SJCRH30 (cell line): ENCODE measurements around the gene MCC. TPM values are rescaled to one million over a fixed set of nuclear protein-coding genes. Genes with fewer than 3 reads are reported as not detected.
"Not testable (repeated sequence)": the region's sequence is repeated elsewhere in the genome, so short reads cannot be mapped to it uniquely, and the experiment has no call there.

Experiments
- DNase-seq, 2 experiments: peaks; one replicate each; pipeline ENCODE4 v3.0.0-alpha.2; 2015 to 2020
- H3K27ac ChIP-seq: fragments of 250-450 bp; sonication (Bioruptor Pico); 2 replicates; pipeline ENCODE4 v1.5.1; 2020; ENCODE audit warnings: mild to moderate bottlenecking, moderate library complexity
- H3K27me3 ChIP-seq: fragments of 250-450 bp; sonication (Bioruptor Pico); 2 replicates; pipeline ENCODE4 v1.5.1; 2020; ENCODE audit warnings: mild to moderate bottlenecking, moderate library complexity
- H3K36me3 ChIP-seq: fragments of 250-450 bp; sonication (Bioruptor Pico); 2 replicates; pipeline ENCODE4 v1.5.1; 2020; ENCODE audit warnings: mild to moderate bottlenecking, moderate library complexity
- H3K4me1 ChIP-seq: fragments of 250-450 bp; sonication (Bioruptor Pico); 2 replicates; pipeline ENCODE4 v1.5.1; 2020; ENCODE audit warnings: mild to moderate bottlenecking, moderate library complexity
- H3K4me3 ChIP-seq: fragments of 250-450 bp; sonication (Bioruptor Pico); 2 replicates; pipeline ENCODE4 v1.5.1; 2020; ENCODE audit warnings: mild to moderate bottlenecking, moderate library complexity
- H3K9me3 ChIP-seq: fragments of 250-450 bp; sonication (Bioruptor Pico); replicated peaks from 2 replicates; pipeline ENCODE4 v1.5.1; 2020; ENCODE audit warnings: mild to moderate bottlenecking, moderate library complexity
- total RNA-seq: library from RNA; depleted of rRNA; stranded (reverse); fragments of >200 nt; shearing (Covaris generic); gene quantifications from 2 replicates; pipeline ENCODE4 v1.2.3, GENCODE V29; 2014

The MCC gene
- total RNA-seq, 1 experiment from 2014 or later: 26.6 TPM

GRCh38 chr5:113075019-113075418, 413.2 kb downstream of the MCC start:
- no peak overlapping the region for H3K4me3 ChIP-seq
- no peak overlapping the region for H3K27ac ChIP-seq
- no peaks in the 10 kb centered on the region for H3K9me3 ChIP-seq
- no peak for DNase-seq
- H3K27me3 ChIP-seq: no peaks in the 10 kb centered on the region
- peaks cover 5% of the 10 kb centered on the region for H3K36me3 ChIP-seq
- no peaks in the 10 kb centered on the region for H3K4me1 ChIP-seq

- H3K9me3 ChIP-seq, H3K4me1 ChIP-seq, H3K4me3 ChIP-seq, H3K27ac ChIP-seq, H3K27me3 ChIP-seq, DNase-seq, H3K36me3 ChIP-seq: not testable (repeated sequence)
Observed at GRCh38 chr5:113073629-113074034, 414.6 kb downstream of the MCC start.

GRCh38 chr5:113071401-113071800, 416.9 kb downstream of the MCC start:
- H3K4me1 ChIP-seq: no peaks in the 10 kb centered on the region
- no peaks in the 10 kb centered on the region for H3K27me3 ChIP-seq
- DNase-seq: no peak
- no peak overlapping the region for H3K4me3 ChIP-seq
- no peak overlapping the region for H3K27ac ChIP-seq
- H3K9me3 ChIP-seq: no peaks in the 10 kb centered on the region
- peaks cover 11% of the 10 kb centered on the region for H3K36me3 ChIP-seq

GRCh38 chr5:113070901-113071300, 417.4 kb downstream of the MCC start:
- no peak overlapping the region for H3K27ac ChIP-seq
- DNase-seq: no peak
- no peak overlapping the region for H3K4me3 ChIP-seq
- no peaks in the 10 kb centered on the region for H3K27me3 ChIP-seq
- no peaks in the 10 kb centered on the region for H3K4me1 ChIP-seq
- H3K36me3 ChIP-seq: peaks cover 9% of the 10 kb centered on the region
- H3K9me3 ChIP-seq: no peaks in the 10 kb centered on the region

GRCh38 chr5:113068559-113068958, 419.7 kb downstream of the MCC start:
- H3K9me3 ChIP-seq: no peaks in the 10 kb centered on the region
- H3K4me1 ChIP-seq: peaks cover 8% of the 10 kb centered on the region
- H3K27me3 ChIP-seq: no peaks in the 10 kb centered on the region
- no peak for DNase-seq
- H3K36me3 ChIP-seq: peaks cover 9% of the 10 kb centered on the region
- no peak overlapping the region for H3K27ac ChIP-seq
- no peak overlapping the region for H3K4me3 ChIP-seq

GRCh38 chr5:113067635-113068344, 420.5 kb downstream of the MCC start:
- Histone ChIP-seq H3K9me3 (no peaks in the 10 kb centered on the region), H3K36me3 (peaks cover 14% of the 10 kb centered on the region), H3K27ac (no peak overlapping the region), H3K4me3 (no peak overlapping the region), H3K4me1 (peaks cover 16% of the 10 kb centered on the region), H3K27me3 (no peaks in the 10 kb centered on the region)
- no peak for DNase-seq

- H3K36me3 ChIP-seq: peaks cover 16% of the 10 kb centered on the region
- DNase-seq: no peak
- H3K4me1 ChIP-seq: peaks cover 32% of the 10 kb centered on the region
- H3K4me3 ChIP-seq: no peak overlapping the region
- H3K27me3 ChIP-seq: no peaks in the 10 kb centered on the region
- no peaks in the 10 kb centered on the region for H3K9me3 ChIP-seq
- no peak overlapping the region for H3K27ac ChIP-seq
Observed at GRCh38 chr5:113065626-113066025, 422.6 kb downstream of the MCC start.

GRCh38 chr5:113064806-113065205, 423.4 kb downstream of the MCC start:
- H3K9me3 ChIP-seq: no peaks in the 10 kb centered on the region
- no peak for DNase-seq
- peaks cover 32% of the 10 kb centered on the region for H3K4me1 ChIP-seq
- no peaks in the 10 kb centered on the region for H3K27me3 ChIP-seq
- H3K4me3 ChIP-seq: no peak overlapping the region
- H3K36me3 ChIP-seq: peaks cover 14% of the 10 kb centered on the region; the same call in 1 of the 2 replicates
- no peak overlapping the region for H3K27ac ChIP-seq

- Histone ChIP-seq H3K4me1 (peaks cover 32% of the 10 kb centered on the region), H3K27me3 (no peaks in the 10 kb centered on the region), H3K9me3 (no peaks in the 10 kb centered on the region), H3K36me3 (peaks cover 12% of the 10 kb centered on the region; the same call in 1 of the 2 replicates), H3K4me3 (no peak overlapping the region), H3K27ac (peak overlapping the region; percentile 57)
- peak; percentile 75 to 81 for DNase-seq
Observed at GRCh38 chr5:113063927-113064326, 424.3 kb downstream of the MCC start.

GRCh38 chr5:113062869-113063508, 425.3 kb downstream of the MCC start:
- peaks cover 32% of the 10 kb centered on the region for H3K4me1 ChIP-seq
- H3K27ac ChIP-seq: peak overlapping the region; percentile 49
- no peaks in the 10 kb centered on the region for H3K9me3 ChIP-seq
- DNase-seq: no peak
- H3K4me3 ChIP-seq: no peak overlapping the region
- H3K27me3 ChIP-seq: no peaks in the 10 kb centered on the region
- 0 out of 2 replicates have a peak, but pooled peaks cover 8% of the 10 kb centered on the region for H3K36me3 ChIP-seq

GRCh38 chr5:113061846-113062780, 426.1 kb downstream of the MCC start:
- no peaks in the 10 kb centered on the region for H3K27me3 ChIP-seq
- peak in 1 of 2 experiments; percentile 19 for DNase-seq
- H3K27ac ChIP-seq: peak overlapping the region; percentile 49
- H3K36me3 ChIP-seq: 0 out of 2 replicates have a peak, but pooled peaks cover 8% of the 10 kb centered on the region
- peaks cover 32% of the 10 kb centered on the region for H3K4me1 ChIP-seq
- no peak overlapping the region for H3K4me3 ChIP-seq
- no peaks in the 10 kb centered on the region for H3K9me3 ChIP-seq

- Histone ChIP-seq H3K27me3 (no peaks in the 10 kb centered on the region), H3K4me3 (no peak overlapping the region), H3K9me3 (no peaks in the 10 kb centered on the region), H3K4me1 (peaks cover 32% of the 10 kb centered on the region), H3K27ac (no peak overlapping the region), H3K36me3 (0 out of 2 replicates have a peak, but pooled peaks cover 8% of the 10 kb centered on the region)
- DNase-seq: no peak
Observed at GRCh38 chr5:113060408-113061025, 427.7 kb downstream of the MCC start.

- no peaks in the 10 kb centered on the region for H3K9me3 ChIP-seq
- H3K4me1 ChIP-seq: peaks cover 30% of the 10 kb centered on the region
- no peak overlapping the region for H3K4me3 ChIP-seq
- peak overlapping the region; percentile 28 for H3K27ac ChIP-seq
- peak; percentile 43 to 47 for DNase-seq
- H3K27me3 ChIP-seq: no peaks in the 10 kb centered on the region
- H3K36me3 ChIP-seq: 0 out of 2 replicates have a peak, but pooled peaks cover 8% of the 10 kb centered on the region
Observed at GRCh38 chr5:113059232-113060040, 428.8 kb downstream of the MCC start.
